Neural crest cell (in vitro differentiated cells): Measurements from ENCODE around the gene RDH11. TPM values are rescaled to one million over a fixed set of nuclear protein-coding genes. Genes with fewer than 3 reads are reported as not detected.
A peak's percentile ranks its signal among the peaks of the same experiment; 100 is the strongest.

Experiments
- DNase-seq: peaks from one replicate; pipeline ENCODE4 v3.0.0; 2021; ENCODE audit warnings: low read depth, mixed read lengths, low spot score
- H3K27ac Mint-ChIP-seq: one replicate; pipeline ENCODE4 v1.8.0; 2021; ENCODE audit warnings: mild to moderate bottlenecking, mixed read lengths; ENCODE audit not compliant: unreplicated experiment
- H3K27me3 Mint-ChIP-seq: 2 replicates; pipeline ENCODE4 v1.8.0; 2021; ENCODE audit warnings: low read depth, mild to moderate bottlenecking, mixed read lengths
- H3K36me3 Mint-ChIP-seq: 2 replicates; pipeline ENCODE4 v1.8.0; 2021; ENCODE audit warnings: low read depth, mild to moderate bottlenecking, mixed read lengths
- H3K4me1 Mint-ChIP-seq: 2 replicates; pipeline ENCODE4 v1.8.0; 2021; ENCODE audit warnings: mixed read lengths
- H3K4me3 Mint-ChIP-seq: one replicate; pipeline ENCODE4 v1.8.0; 2021; ENCODE audit warnings: mild to moderate bottlenecking, mixed read lengths
- H3K9me3 Mint-ChIP-seq: 2 replicates; pipeline ENCODE4 v1.8.0; 2021; ENCODE audit warnings: mixed read lengths
- CTCF ChIP-seq: fragments of 200-600 bp; sonication (generic); conservative IDR thresholded peaks from 2 replicates; pipeline ENCODE4 v1.5.0; 2021; ENCODE audit warnings: antibody characterized with exemption, mild to moderate bottlenecking
- total RNA-seq: library from RNA; stranded (reverse); gene quantifications from 2 replicates; pipeline ENCODE4 v1.2.1, GENCODE V29; 2021

The RDH11 gene
- total RNA-seq, 1 donor from 2014 or later = 79.9 TPM

- no peaks in the 10 kb centered on the region for H3K9me3 Mint-ChIP-seq
- H3K4me1 Mint-ChIP-seq = peaks cover 26% of the 10 kb centered on the region
- TF ChIP-seq CTCF = no peak
- H3K4me3 Mint-ChIP-seq = no peak overlapping the region
- DNase-seq = no peak
- H3K27me3 Mint-ChIP-seq = no peaks in the 10 kb centered on the region
- peaks cover 32% of the 10 kb centered on the region for H3K36me3 Mint-ChIP-seq
- no peak overlapping the region for H3K27ac Mint-ChIP-seq
These were observed 5.6 kb downstream of the RDH11 start for GRCh38 chr14:67690011-67690410.

- no peak for TF ChIP-seq CTCF
- Mint-ChIP-seq H3K4me3 (no peak overlapping the region), H3K9me3 (no peaks in the 10 kb centered on the region), H3K36me3 (peaks cover 26% of the 10 kb centered on the region), H3K27me3 (no peaks in the 10 kb centered on the region), H3K27ac (no peak overlapping the region), H3K4me1 (no peaks in the 10 kb centered on the region)
- no peak for DNase-seq
These were observed 11.7 kb downstream of the RDH11 start for GRCh38 chr14:67683842-67684241.

DNA sequence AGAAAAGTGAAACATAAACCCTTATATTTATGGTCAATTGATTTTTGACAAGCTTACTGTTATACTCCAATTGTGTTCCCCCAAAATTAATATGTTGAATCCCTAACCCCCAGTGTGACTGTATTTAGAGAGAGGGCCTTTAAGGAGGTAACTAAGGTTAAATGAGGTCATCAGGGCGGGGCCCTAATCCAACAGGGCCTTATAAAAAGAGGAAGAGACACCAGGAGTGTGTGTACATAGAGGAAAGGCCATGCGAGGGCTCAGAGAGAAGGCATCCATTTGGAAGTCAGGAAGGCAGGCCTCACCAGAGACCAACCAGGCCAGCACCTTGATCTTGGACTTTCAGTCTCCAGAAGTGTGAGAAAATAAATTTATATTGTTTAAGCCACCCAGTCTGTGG is 14.6 kb downstream of the RDH11 start:
- no peak for DNase-seq
- H3K27me3 Mint-ChIP-seq = no peaks in the 10 kb centered on the region
- no peak for TF ChIP-seq CTCF
- H3K4me1 Mint-ChIP-seq = no peaks in the 10 kb centered on the region
- H3K9me3 Mint-ChIP-seq = no peaks in the 10 kb centered on the region
- peak overlapping the region; percentile 47 for H3K27ac Mint-ChIP-seq
- no peak overlapping the region for H3K4me3 Mint-ChIP-seq
- H3K36me3 Mint-ChIP-seq = peaks cover 22% of the 10 kb centered on the region

DNA sequence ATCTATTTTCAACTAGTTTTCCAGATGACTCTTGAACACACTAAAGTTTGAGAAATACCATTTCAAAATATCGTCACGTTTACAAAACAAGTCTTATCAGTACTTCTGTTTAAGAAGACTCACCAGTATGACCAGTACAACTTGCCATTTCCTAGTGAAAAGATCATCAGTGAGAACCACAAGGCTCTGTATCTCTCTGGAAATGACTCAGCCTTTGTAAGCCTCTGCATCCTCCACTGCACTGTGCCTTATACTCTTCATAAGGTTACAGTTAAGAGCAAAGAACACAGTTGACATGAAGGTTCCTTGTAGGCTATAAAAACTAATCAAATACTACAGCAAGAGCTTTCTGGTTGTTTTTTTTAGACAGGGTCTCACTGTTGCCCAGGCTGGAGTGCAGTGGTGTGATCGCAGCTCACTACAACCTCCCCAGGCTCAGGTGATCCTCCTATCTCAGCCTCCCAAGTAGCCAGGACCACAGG is 15.4 kb downstream of the RDH11 start:
- Mint-ChIP-seq H3K27me3 (no peaks in the 10 kb centered on the region), H3K4me3 (no peak overlapping the region), H3K36me3 (peaks cover 19% of the 10 kb centered on the region), H3K9me3 (no peaks in the 10 kb centered on the region), H3K27ac (no peak overlapping the region), H3K4me1 (peaks cover 6% of the 10 kb centered on the region)
- DNase-seq = no peak
- no peak for TF ChIP-seq CTCF

GRCh38 chr14:67679006-67679405 is 16.6 kb downstream of the RDH11 start:
- peaks cover 9% of the 10 kb centered on the region for H3K4me1 Mint-ChIP-seq
- H3K36me3 Mint-ChIP-seq = peaks cover 13% of the 10 kb centered on the region
- H3K9me3 Mint-ChIP-seq = no peaks in the 10 kb centered on the region
- no peak for TF ChIP-seq CTCF
- H3K4me3 Mint-ChIP-seq = no peak overlapping the region
- H3K27me3 Mint-ChIP-seq = no peaks in the 10 kb centered on the region
- no peak overlapping the region for H3K27ac Mint-ChIP-seq
- no peak for DNase-seq

DNA sequence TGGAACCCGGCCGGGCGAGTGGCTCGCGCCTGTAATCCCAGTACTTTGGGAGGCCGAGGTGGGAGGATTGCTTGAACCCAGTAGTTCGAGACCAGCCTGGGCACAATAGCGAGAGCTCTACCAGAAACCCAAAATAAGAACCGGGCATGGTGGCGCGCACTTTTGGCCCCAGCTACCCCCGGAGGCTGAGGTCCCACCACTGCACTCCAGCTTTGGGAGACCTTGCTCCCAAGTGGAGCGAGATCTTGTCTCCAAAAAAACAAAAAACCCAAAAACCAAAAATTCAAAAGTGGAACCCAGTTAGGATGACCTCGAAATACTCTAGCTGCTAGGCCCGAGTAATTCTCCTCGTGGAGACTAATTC is 20.4 kb downstream of the RDH11 start:
- Mint-ChIP-seq H3K27me3 (no peaks in the 10 kb centered on the region), H3K4me1 (peaks cover 26% of the 10 kb centered on the region), H3K27ac (peak overlapping the region; percentile 96), H3K9me3 (no peaks in the 10 kb centered on the region), H3K36me3 (peaks cover 3% of the 10 kb centered on the region), H3K4me3 (peak overlapping the region; percentile 95)
- DNase-seq = no peak
- TF ChIP-seq CTCF = no peak
